NCI-H526 (cell line): ENCODE measurements around the gene DLG2.

ENCODE experiments used
- DNase-seq, 2 experiments: peaks; one replicate each; lab custom pipeline; 2025; lab: John Stamatoyannopoulos, UW

The DLG2 gene

GRCh38 chr11:85558411-85558810 is 68.7 kb downstream of the DLG2 start:
- no peak for DNase-seq

DNA sequence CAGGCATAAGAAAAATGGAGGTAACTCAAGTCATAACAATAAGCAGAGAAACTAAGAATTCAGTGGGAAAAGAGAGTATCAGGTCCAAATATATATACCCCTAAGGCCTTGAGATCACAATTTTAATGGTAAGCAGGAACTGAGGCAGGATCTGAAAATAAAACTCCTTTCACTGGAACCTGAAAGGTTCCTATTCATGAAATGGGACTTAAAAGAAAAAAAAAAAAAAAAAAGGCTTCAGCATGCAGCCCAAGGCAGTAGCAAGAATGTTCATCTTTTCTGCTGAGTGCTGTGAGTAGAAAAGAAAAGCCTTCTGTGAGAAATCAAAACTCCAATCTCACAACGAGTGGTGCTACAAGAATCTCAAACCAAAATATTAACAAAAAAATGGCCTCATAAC is 75.3 kb downstream of the DLG2 start:
- DNase-seq = no peak

DNA sequence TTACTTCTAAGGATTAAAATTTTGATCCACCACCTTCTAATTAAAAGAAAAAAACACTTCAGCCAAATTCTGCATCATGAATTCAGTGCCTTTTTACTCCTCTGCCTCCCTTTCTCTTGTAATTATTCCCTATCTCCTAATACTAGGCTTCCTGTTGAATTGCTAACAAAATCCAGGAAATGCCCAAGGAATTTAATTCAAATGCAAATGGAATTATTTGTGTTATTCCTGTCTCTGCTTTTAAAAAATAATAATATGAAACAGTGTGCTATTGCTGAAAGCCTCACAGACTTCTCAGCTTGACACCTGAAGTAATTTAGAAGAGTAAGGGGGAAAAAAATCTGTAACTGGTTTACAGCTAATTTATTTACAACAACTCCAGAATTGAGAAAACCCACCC is 85.5 kb downstream of the DLG2 start:
- DNase-seq = no peak

GRCh38 chr11:85540635-85541205 is 86.4 kb downstream of the DLG2 start:
- DNase-seq = no peak

DNA sequence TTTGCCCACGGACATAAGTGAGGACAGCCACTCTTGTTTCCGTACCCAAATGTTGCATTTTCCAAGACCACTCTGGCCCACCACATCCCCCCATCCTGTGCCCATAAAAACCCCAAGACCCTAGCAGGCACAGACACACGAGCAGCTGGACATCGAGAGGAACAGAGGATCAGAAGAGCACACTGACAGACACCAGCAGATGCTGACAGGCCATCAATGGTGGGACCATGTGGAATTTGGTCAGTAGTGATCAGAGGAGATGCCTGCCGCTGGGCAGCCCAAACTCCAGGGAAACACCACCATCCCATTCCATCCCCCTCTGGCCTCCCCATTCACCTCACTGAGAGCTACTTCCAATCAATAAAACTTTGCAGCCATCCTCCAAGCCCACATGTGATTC is 87.0 kb downstream of the DLG2 start:
- no peak for DNase-seq

GRCh38 chr11:85539740-85540139 is 87.4 kb downstream of the DLG2 start:
- no peak for DNase-seq

- DNase-seq = no peak
These were observed 88.0 kb downstream of the DLG2 start for GRCh38 chr11:85539029-85539689.

GRCh38 chr11:85536438-85536837 is 90.7 kb downstream of the DLG2 start:
- no peak for DNase-seq

GRCh38 chr11:85534806-85535205 is 92.3 kb downstream of the DLG2 start:
- DNase-seq = no peak

DNA sequence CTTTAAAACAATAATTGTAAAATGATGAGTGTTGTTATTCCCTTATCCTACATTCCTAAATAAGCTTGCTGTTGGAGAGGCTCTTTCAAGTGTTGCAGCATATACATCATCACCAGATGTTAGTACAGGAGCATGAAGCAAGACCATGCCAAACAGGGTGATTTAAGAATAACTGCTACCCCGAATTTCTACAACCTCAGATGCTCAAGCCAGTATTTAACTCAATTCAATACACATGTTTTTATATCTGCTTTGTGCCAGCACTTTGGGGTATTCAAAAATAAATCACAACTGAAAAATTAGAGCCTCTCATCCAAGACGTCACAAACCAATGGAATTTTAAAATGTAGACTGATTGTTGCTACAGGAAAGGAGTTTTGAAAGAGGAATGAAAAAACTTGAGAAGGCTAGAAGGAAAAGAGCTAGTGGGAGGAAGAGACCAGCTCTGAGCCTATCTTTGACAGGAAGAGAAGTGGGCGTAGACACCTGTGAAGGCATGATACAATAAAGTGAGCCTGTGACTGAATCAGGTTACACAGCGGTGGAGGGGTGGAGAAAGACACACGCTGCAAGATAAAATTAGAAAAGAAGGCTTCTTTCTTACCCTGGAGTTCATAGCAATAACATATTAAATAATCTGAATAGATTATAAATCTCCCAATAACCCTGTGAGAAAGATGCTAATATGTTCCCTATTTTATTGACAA is 95.8 kb downstream of the DLG2 start:
- DNase-seq = no peak

GRCh38 chr11:85530634-85531033 is 96.5 kb downstream of the DLG2 start:
- DNase-seq = no peak

DNA sequence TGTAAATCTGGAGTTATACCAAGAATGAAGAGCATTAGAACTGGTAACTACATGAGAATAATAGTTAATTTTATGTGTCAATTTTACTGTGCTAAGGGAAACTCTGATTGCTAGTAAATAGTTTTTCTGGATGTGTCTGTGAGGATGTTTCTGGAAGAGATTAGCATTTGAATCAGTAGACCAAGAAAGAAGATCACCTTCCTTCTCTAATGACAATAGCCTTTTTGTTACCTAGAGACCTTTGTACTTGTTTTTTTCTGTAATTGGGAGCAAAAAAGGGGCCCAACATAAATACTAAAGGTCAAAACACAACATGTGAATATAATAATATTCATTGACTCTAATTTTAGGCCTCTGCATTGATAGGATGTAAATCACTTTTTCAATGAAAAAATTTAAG is 100.6 kb downstream of the DLG2 start:
- no peak for DNase-seq

DNA sequence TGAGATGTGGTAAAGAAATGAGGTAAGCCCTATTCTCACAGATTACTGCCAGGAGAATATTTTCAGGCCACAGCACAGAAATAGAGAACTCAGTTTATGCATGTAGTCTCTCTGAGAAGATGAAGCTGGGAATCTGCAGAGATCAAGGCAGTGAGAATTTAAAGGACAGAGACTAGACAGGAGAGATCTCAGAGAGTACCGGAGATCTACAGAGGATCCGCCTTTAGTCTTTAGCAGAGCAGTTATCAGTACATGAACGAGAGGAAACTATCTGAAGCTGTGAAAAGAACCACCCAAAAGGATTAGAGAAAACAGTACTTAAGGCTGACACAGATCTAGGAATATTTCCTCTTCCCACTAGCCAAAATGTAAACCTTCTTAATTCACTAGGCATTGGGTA is 101.5 kb downstream of the DLG2 start:
- no peak for DNase-seq

GRCh38 chr11:85517272-85517671 is 109.9 kb downstream of the DLG2 start:
- DNase-seq = no peak

DNA sequence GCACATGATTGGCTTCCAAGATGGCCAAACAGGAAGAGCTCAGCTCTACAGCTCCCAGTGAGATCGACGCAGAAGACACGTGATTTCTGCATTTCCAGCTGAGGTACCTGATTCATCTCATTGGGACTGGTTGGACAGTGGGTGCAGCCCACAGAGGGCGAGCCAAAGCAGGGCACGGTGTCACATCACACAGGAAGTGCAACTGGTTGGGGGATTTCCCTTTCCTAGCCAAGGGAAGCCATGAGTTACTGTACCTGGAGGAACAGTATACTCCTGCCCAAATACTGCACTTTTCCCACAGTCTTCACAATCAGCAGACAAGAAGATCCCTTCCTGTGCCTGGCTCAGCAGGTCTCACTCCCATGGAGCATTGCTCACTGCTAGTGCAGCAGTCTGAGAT is 131.2 kb downstream of the DLG2 start:
- DNase-seq = no peak

DNA sequence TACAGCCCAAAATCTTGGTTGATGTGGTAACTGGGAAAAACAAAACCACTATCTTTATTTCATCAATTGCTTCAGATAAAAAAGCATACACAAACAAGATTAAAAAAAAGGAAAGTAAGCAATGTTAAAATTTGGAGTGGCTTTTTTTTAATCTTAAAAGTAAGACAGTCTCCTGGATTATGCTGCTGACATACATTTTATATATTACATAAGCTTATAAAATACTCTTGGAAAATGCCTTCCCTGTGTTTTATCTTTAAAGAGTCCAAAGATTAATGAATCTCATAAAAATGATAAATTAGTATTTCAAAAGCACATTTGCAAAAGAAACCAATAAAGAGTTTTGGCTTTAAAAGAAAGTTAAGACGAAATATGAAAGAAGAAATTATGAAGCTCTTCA is 132.7 kb downstream of the DLG2 start:
- DNase-seq = no peak

DNA sequence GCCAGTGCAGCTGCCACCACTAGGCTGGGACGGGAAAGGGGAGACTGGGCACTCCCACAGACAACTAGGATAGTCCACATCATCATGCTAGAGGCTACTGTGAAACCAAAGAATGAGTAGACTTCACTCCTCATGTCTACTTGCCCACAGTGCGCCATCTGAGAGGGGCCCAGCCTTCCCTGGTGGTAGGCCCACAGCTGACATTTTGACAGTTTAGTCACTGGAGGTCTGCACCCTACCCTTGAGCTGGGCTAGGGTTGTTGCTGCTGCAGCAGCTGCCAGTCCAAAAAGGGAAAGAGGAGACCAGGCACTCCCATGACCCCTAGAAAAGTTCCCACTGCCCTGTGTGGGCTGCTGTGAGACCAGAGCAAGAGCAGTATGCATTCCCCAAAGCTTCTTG is 141.2 kb downstream of the DLG2 start:
- no peak for DNase-seq

DNA sequence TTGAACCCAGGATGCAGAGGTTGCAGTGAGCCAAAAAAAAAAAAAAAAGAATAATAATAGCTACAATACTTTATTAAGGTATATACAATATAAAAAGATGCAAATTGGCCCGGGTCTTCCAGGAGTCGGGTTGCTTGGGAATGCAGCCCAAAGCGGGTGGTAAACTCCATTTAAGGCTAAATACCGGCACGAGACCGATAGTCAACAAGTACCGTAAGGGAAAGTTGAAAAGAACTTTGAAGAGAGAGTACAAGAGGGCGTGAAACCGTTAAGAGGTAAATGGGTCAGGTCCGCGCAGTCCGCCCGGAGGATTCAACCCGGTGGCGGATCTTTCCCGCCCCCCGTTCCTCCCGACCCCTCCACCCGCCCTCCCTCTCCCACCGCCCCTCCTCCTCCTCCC is 143.3 kb downstream of the DLG2 start:
- no peak for DNase-seq

GRCh38 chr11:85481862-85482261 is 145.3 kb downstream of the DLG2 start:
- DNase-seq = no peak

- no peak for DNase-seq
These were observed 151.3 kb downstream of the DLG2 start for GRCh38 chr11:85475660-85476517.

GRCh38 chr11:85472953-85473352 is 154.2 kb downstream of the DLG2 start:
- no peak for DNase-seq

GRCh38 chr11:85464283-85464682 is 162.9 kb downstream of the DLG2 start:
- peak; percentile 12 to 16 for DNase-seq

DNA sequence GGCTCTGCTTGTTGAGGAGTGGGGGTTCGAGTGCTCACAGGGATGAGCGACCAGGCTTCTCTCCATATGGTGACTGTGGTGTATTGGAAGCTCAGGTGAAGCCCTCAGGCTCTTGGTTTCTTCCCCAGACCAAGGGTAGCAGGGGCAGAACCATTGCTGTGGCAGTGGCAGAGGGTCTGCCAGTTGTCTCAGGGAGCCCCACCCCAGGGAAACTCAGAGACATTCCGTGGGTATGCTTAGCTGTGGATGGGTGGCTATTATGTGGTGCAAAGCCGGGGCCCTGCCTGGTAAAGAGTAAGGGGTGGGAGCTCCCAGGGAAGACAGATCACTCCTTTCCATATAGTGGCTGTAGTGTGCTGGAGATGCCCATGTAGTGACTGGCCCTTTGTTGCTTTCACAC is 167.8 kb downstream of the DLG2 start:
- no peak for DNase-seq
